Measurements from ENCODE around the gene FOXJ3. TPM values are rescaled to one million over a fixed set of nuclear protein-coding genes. Genes with fewer than 3 reads are reported as not detected.
A peak's percentile ranks its signal among the peaks of the same experiment; 100 is the strongest.

FOXJ3 gene
- total and polyA plus RNA-seq, 2 experiments from 2014 or later, result 19.0 to 39.0 TPM

GRCh38 chr1:42335809-42336518, 929 bp upstream of the FOXJ3 start:
- peak overlapping the region; percentile 98 for H3K27ac ChIP-seq
- H3K4me1 ChIP-seq (ENCODE audit: insufficient read depth), result peaks cover 25% of the 10 kb centered on the region
- peak overlapping the region; percentile 80 for H3K4me2 ChIP-seq
- no peaks in the 10 kb centered on the region for H3K9me3 ChIP-seq (ENCODE audit: low read depth)
- H3K79me2 ChIP-seq, result peaks cover 43% of the 10 kb centered on the region
- H3K4me3 ChIP-seq, result peak overlapping the region; percentile 51
- no peak for TF ChIP-seq EZH2phosphoT487 (IDR thresholded peaks at IDR 0.05; ENCODE audit: low read depth, severe bottlenecking, unreplicated experiment)
- TF ChIP-seq CTCF (IDR thresholded peaks at IDR 0.05; ENCODE audit: poor library complexity), result no peak
- TF ChIP-seq EZH2 (IDR thresholded peaks at IDR 0.05; ENCODE audit: borderline replicate concordance), result no peak
- no peaks in the 10 kb centered on the region for H3K36me3 ChIP-seq (replicated peaks; ENCODE audit: insufficient read depth, low read depth)
- no peaks in the 10 kb centered on the region for H3K27me3 ChIP-seq
- DNase-seq (ENCODE audit: low spot score), result peak; percentile 70
- peaks cover 35% of the 10 kb centered on the region for H4K20me1 ChIP-seq (ENCODE audit: insufficient read depth, poor library complexity, severe bottlenecking)
- peak overlapping the region; percentile 51 for H2AFZ ChIP-seq
- H3K9me2 ChIP-seq (replicated peaks; ENCODE audit: insufficient read depth), result no peaks in the 10 kb centered on the region
- WGBS (ENCODE audit: low lambda C conversion rate, missing lambda C conversion rate), result 16% methylated on average over 9 of the region's 9 CpGs

GRCh38 chr1:42334240-42335049, 590 bp downstream of the FOXJ3 start:
- no peaks in the 10 kb centered on the region for H3K36me3 ChIP-seq (replicated peaks; ENCODE audit: insufficient read depth, low read depth)
- peak overlapping the region; percentile 59 for H2AFZ ChIP-seq
- peaks cover 25% of the 10 kb centered on the region for H3K4me1 ChIP-seq (ENCODE audit: insufficient read depth)
- peaks cover 58% of the 10 kb centered on the region for H3K79me2 ChIP-seq
- peaks cover 50% of the 10 kb centered on the region for H4K20me1 ChIP-seq (ENCODE audit: insufficient read depth, poor library complexity, severe bottlenecking)
- H3K4me3 ChIP-seq, result peak overlapping the region; percentile 92
- no peaks in the 10 kb centered on the region for H3K9me2 ChIP-seq (replicated peaks; ENCODE audit: insufficient read depth)
- peak overlapping the region; percentile 80 for H3K4me2 ChIP-seq
- 0% methylated on average over 22 of the region's 58 CpGs for WGBS (ENCODE audit: low lambda C conversion rate, missing lambda C conversion rate)
- TF ChIP-seq EZH2 (IDR thresholded peaks at IDR 0.05; ENCODE audit: borderline replicate concordance), result no peak
- TF ChIP-seq EZH2phosphoT487 (IDR thresholded peaks at IDR 0.05; ENCODE audit: low read depth, severe bottlenecking, unreplicated experiment), result no peak
- no peak for TF ChIP-seq CTCF (IDR thresholded peaks at IDR 0.05; ENCODE audit: poor library complexity)
- no peaks in the 10 kb centered on the region for H3K9me3 ChIP-seq (ENCODE audit: low read depth)
- H3K27ac ChIP-seq, result peak overlapping the region; percentile 98
- H3K27me3 ChIP-seq, result no peaks in the 10 kb centered on the region
- DNase-seq (ENCODE audit: low spot score), result peak; percentile 57

- H2AFZ ChIP-seq, result peak overlapping the region; percentile 59
- H4K20me1 ChIP-seq (ENCODE audit: insufficient read depth, poor library complexity, severe bottlenecking), result peaks cover 57% of the 10 kb centered on the region
- no peak for TF ChIP-seq EZH2 (IDR thresholded peaks at IDR 0.05; ENCODE audit: borderline replicate concordance)
- no peak for TF ChIP-seq EZH2phosphoT487 (IDR thresholded peaks at IDR 0.05; ENCODE audit: low read depth, severe bottlenecking, unreplicated experiment)
- TF ChIP-seq CTCF (IDR thresholded peaks at IDR 0.05; ENCODE audit: poor library complexity), result no peak
- 2% methylated on average over 6 of the region's 6 CpGs for WGBS (ENCODE audit: low lambda C conversion rate, missing lambda C conversion rate)
- no peaks in the 10 kb centered on the region for H3K36me3 ChIP-seq (replicated peaks; ENCODE audit: insufficient read depth, low read depth)
- no peaks in the 10 kb centered on the region for H3K9me2 ChIP-seq (replicated peaks; ENCODE audit: insufficient read depth)
- peaks cover 25% of the 10 kb centered on the region for H3K4me1 ChIP-seq (ENCODE audit: insufficient read depth)
- H3K79me2 ChIP-seq, result peaks cover 65% of the 10 kb centered on the region
- no peaks in the 10 kb centered on the region for H3K9me3 ChIP-seq (ENCODE audit: low read depth)
- peak overlapping the region; percentile 92 for H3K4me3 ChIP-seq
- no peaks in the 10 kb centered on the region for H3K27me3 ChIP-seq
- peak overlapping the region; percentile 80 for H3K4me2 ChIP-seq
- DNase-seq (ENCODE audit: low spot score), result no peak
- H3K27ac ChIP-seq, result peak overlapping the region; percentile 98
Observed at GRCh38 chr1:42333662-42334239, 1.3 kb downstream of the FOXJ3 start.
